ENCODE results near the gene SZT2. TPM values are rescaled to one million over a fixed set of nuclear protein-coding genes. Genes with fewer than 3 reads are reported as not detected.

The SZT2 gene
- total RNA-seq, 1 experiment from 2014 or later: 28.4 TPM

DNA sequence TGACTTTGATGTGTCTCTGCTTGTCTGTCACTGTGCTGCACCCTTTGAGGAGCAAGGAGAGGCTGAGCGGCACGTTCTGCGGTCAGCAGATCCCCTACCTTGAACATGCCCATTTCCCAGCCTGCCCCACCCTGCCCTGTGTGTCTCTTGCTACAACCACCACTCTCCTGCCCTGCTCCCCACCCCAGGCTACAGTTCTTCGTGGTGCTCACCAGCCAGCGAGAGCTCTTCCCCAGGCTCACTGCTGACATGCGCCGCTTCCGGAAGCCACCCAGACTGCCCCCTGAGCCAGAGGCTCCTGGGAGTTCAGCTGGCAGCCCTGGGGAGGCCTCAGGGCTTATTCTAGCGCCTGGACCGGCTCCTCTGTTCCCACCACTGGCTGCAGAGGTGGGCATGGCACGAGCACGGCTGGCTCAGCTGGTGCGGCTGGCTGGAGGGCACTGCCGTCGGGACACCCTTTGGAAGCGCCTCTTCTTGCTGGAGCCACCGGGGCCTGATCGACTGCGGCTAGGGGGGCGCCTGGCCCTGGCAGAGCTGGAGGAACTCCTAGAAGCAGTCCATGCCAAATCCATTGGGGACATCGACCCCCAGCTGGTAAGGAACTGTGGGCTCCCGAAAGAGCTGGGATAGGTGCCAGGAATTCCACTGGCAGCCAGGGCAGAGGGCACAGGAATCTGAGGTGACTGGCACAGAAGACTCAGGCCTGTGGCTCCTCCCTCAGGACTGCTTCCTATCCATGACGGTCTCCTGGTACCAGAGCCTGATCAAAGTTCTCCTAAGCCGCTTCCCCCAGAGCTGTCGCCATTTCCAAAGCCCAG lies 58.4 kb downstream of the SZT2 start:
- Mint-ChIP-seq H3K36me3 (peaks cover 57% of the 10 kb centered on the region), H3K4me3 (no peak overlapping the region), H3K4me1 (peaks cover 12% of the 10 kb centered on the region), H3K27ac (no peak overlapping the region), H3K9me3 (no peaks in the 10 kb centered on the region), H3K27me3 (ENCODE audit: low read depth) (no peaks in the 10 kb centered on the region; the same call in 1 of the 2 replicates)
- DNase-seq (ENCODE audit: low spot score) (no peak), ATAC-seq (no peak)
- ChIA-PET CTCF (no interaction called here), POLR2A (interaction anchor here (0.6 kb wide), 1 partner anchor 264 kb away, joined by 3 read pairs; no protein-coding TSS in a partner anchor)
- TF ChIP-seq NFE2L1 (CRISPR knock-in tag; IDR thresholded peaks at IDR 0.05): no peak
- no peak for TF ChIP-seq SOX15 (CRISPR knock-in tag; IDR thresholded peaks at IDR 0.05)
- no peak for TF ChIP-seq ZNF317 (CRISPR knock-in tag; IDR thresholded peaks at IDR 0.05; ENCODE audit: borderline replicate concordance, low read depth)
- TF ChIP-seq TCF7 (CRISPR knock-in tag; IDR thresholded peaks at IDR 0.05; ENCODE audit: low read depth): no peak
- TF ChIP-seq, protein P1, sequence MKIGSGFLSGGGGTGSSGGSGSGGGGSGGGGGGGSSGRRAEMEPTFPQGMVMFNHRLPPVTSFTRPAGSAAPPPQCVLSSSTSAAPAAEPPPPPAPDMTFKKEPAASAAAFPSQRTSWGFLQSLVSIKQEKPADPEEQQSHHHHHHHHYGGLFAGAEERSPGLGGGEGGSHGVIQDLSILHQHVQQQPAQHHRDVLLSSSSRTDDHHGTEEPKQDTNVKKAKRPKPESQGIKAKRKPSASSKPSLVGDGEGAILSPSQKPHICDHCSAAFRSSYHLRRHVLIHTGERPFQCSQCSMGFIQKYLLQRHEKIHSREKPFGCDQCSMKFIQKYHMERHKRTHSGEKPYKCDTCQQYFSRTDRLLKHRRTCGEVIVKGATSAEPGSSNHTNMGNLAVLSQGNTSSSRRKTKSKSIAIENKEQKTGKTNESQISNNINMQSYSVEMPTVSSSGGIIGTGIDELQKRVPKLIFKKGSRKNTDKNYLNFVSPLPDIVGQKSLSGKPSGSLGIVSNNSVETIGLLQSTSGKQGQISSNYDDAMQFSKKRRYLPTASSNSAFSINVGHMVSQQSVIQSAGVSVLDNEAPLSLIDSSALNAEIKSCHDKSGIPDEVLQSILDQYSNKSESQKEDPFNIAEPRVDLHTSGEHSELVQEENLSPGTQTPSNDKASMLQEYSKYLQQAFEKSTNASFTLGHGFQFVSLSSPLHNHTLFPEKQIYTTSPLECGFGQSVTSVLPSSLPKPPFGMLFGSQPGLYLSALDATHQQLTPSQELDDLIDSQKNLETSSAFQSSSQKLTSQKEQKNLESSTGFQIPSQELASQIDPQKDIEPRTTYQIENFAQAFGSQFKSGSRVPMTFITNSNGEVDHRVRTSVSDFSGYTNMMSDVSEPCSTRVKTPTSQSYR (CRISPR knock-in tag; IDR thresholded peaks at IDR 0.05): no peak
- no peak for TF ChIP-seq NFATC4 (CRISPR knock-in tag; IDR thresholded peaks at IDR 0.05)

DNA sequence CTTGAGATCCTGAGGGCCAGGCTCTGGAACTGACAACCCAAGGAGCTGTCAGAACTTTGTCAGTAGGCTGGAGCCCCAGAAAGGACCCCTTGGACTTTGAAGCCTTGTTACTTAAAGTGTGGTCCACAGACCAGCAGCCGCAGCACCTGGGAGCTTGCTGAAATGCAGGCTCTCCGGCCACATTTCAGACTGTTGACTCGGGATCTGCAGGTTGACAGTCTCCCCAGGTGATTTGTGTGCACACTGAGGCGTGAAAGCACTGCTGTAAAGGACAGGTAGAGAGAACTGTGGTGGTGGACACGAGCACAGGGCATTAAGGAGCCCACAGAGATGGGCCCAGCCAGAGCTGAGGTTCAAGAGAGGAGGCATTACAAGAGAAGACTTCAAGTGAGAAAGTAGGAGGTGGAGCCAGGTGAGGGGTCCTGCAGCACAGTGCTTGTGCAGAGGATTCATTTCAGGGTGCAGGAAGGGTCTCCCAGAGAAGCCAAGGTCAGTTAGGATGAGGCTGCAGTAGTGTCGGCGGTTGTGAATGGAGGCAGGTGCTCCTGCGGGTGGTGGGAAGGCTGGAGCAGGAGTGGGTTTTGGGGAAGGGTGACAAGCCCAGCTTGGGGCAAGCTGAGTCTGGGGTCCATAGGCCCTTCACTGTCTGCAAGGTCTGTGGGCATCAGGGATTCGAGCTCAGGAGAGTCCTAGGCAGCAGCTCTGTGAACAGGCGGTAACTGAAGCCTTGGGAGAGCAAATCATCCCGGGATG lies 59.4 kb downstream of the SZT2 start:
- DNase-seq (ENCODE audit: low spot score): no peak
- Mint-ChIP-seq H3K4me3 (no peak overlapping the region), H3K27me3 (ENCODE audit: low read depth) (no peaks in the 10 kb centered on the region; the same call in 1 of the 2 replicates)

More for the DNA sequence above, 59.4 kb downstream of the SZT2 start:
- POLR2A ChIA-PET: no interaction called here
- Mint-ChIP-seq H3K9me3 (no peaks in the 10 kb centered on the region), H3K4me1 (peaks cover 16% of the 10 kb centered on the region), H3K36me3 (peaks cover 57% of the 10 kb centered on the region), H3K27ac (no peak overlapping the region)
- ATAC-seq: no peak
- TF ChIP-seq, protein P2, sequence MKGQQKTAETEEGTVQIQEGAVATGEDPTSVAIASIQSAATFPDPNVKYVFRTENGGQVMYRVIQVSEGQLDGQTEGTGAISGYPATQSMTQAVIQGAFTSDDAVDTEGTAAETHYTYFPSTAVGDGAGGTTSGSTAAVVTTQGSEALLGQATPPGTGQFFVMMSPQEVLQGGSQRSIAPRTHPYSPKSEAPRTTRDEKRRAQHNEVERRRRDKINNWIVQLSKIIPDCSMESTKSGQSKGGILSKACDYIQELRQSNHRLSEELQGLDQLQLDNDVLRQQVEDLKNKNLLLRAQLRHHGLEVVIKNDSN (CRISPR knock-in tag; IDR thresholded peaks at IDR 0.05): no peak
- no peak for TF ChIP-seq GTF2I (CRISPR knock-in tag; conservative IDR thresholded peaks at IDR 0.05)
- no peak for TF ChIP-seq KAT7 (CRISPR knock-in tag; IDR thresholded peaks at IDR 0.05; ENCODE audit: borderline replicate concordance)
- TF ChIP-seq ELF4 (CRISPR knock-in tag; IDR thresholded peaks at IDR 0.05; ENCODE audit: low read depth): no peak
- TF ChIP-seq SP1 (CRISPR knock-in tag; conservative IDR thresholded peaks at IDR 0.05): no peak
- TF ChIP-seq, protein P3, sequence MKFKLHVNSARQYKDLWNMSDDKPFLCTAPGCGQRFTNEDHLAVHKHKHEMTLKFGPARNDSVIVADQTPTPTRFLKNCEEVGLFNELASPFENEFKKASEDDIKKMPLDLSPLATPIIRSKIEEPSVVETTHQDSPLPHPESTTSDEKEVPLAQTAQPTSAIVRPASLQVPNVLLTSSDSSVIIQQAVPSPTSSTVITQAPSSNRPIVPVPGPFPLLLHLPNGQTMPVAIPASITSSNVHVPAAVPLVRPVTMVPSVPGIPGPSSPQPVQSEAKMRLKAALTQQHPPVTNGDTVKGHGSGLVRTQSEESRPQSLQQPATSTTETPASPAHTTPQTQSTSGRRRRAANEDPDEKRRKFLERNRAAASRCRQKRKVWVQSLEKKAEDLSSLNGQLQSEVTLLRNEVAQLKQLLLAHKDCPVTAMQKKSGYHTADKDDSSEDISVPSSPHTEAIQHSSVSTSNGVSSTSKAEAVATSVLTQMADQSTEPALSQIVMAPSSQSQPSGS (CRISPR knock-in tag; IDR thresholded peaks at IDR 0.05; ENCODE audit: borderline replicate concordance, low read depth): no peak
- TF ChIP-seq ZNF317 (CRISPR knock-in tag; IDR thresholded peaks at IDR 0.05; ENCODE audit: borderline replicate concordance, low read depth): no peak
- TF ChIP-seq, protein P4, sequence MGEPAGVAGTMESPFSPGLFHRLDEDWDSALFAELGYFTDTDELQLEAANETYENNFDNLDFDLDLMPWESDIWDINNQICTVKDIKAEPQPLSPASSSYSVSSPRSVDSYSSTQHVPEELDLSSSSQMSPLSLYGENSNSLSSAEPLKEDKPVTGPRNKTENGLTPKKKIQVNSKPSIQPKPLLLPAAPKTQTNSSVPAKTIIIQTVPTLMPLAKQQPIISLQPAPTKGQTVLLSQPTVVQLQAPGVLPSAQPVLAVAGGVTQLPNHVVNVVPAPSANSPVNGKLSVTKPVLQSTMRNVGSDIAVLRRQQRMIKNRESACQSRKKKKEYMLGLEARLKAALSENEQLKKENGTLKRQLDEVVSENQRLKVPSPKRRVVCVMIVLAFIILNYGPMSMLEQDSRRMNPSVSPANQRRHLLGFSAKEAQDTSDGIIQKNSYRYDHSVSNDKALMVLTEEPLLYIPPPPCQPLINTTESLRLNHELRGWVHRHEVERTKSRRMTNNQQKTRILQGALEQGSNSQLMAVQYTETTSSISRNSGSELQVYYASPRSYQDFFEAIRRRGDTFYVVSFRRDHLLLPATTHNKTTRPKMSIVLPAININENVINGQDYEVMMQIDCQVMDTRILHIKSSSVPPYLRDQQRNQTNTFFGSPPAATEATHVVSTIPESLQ (CRISPR knock-in tag; IDR thresholded peaks at IDR 0.05): no peak
- TF ChIP-seq, protein P5, sequence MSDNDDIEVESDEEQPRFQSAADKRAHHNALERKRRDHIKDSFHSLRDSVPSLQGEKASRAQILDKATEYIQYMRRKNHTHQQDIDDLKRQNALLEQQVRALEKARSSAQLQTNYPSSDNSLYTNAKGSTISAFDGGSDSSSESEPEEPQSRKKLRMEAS (CRISPR knock-in tag; IDR thresholded peaks at IDR 0.05): no peak
- TF ChIP-seq JAZF1 (CRISPR knock-in tag; IDR thresholded peaks at IDR 0.05): no peak
- TF ChIP-seq, protein P6, sequence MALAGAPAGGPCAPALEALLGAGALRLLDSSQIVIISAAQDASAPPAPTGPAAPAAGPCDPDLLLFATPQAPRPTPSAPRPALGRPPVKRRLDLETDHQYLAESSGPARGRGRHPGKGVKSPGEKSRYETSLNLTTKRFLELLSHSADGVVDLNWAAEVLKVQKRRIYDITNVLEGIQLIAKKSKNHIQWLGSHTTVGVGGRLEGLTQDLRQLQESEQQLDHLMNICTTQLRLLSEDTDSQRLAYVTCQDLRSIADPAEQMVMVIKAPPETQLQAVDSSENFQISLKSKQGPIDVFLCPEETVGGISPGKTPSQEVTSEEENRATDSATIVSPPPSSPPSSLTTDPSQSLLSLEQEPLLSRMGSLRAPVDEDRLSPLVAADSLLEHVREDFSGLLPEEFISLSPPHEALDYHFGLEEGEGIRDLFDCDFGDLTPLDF (CRISPR knock-in tag; IDR thresholded peaks at IDR 0.05): no peak
- TF ChIP-seq OVOL2 (CRISPR knock-in tag; IDR thresholded peaks at IDR 0.05; ENCODE audit: borderline replicate concordance): no peak
- TF ChIP-seq FOXP1 (CRISPR knock-in tag; IDR thresholded peaks at IDR 0.05; ENCODE audit: borderline replicate concordance): no peak
- no peak for TF ChIP-seq NFATC4 (CRISPR knock-in tag; IDR thresholded peaks at IDR 0.05)
- TF ChIP-seq ZNF263 (CRISPR knock-in tag; IDR thresholded peaks at IDR 0.05; ENCODE audit: low read depth): no peak
- no peak for TF ChIP-seq HMGA2 (CRISPR knock-in tag; IDR thresholded peaks at IDR 0.05)
- no peak for TF ChIP-seq RELA (CRISPR knock-in tag; IDR thresholded peaks at IDR 0.05; ENCODE audit: borderline replicate concordance)
- TF ChIP-seq EMX1 (CRISPR knock-in tag; IDR thresholded peaks at IDR 0.05): no peak
- CTCF ChIA-PET: no interaction called here

All from WTC11 (cell line).